GM18867 (cell line): ENCODE results near the gene DNAJB8.

ENCODE experiments used
- ATAC-seq: cut with Tn5 transposase; IDR thresholded peaks from one replicate; pipeline ENCODE4 v1.9.1; 2021; ENCODE audit warnings: mild to moderate bottlenecking, moderate library complexity; ENCODE audit not compliant: unreplicated experiment

DNAJB8 gene

DNA sequence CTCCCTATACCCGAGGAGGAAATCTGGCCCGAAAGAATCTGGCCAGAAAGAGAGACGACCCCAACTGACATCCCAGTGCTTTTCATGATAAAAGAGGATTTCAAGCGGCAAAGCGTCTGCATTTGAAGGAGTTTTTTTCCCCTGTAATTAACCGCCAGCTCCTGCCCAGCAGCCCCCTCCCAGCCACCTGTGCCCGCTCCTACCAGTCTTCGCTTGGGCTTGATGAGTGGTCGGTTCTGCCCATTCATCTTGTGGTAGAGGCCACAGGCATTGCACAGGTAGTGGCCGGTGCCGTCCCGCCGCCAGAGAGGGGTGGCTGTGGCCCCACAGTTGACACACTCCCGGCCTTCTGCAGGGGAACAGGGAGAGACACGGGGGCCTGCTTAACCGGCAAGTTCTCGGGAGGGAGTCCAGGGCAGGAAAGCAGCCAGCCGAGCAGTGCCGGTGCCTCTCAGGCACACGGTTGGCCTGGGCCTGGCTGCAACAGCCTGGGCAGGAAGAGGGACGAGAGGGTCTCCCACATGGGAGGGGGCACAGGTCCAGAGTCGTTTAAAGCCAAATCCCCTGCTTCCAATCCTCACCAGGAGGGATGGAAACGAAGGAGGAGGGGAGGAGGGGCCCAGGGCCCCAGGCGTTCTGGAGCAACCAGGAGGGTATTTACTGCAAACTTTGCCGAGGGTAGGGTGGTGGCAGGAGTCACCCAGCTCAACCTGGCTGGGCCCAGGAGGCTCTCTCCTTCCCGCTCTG lies 17.1 kb upstream of the DNAJB8 start:
- ATAC-seq = no peak

DNA sequence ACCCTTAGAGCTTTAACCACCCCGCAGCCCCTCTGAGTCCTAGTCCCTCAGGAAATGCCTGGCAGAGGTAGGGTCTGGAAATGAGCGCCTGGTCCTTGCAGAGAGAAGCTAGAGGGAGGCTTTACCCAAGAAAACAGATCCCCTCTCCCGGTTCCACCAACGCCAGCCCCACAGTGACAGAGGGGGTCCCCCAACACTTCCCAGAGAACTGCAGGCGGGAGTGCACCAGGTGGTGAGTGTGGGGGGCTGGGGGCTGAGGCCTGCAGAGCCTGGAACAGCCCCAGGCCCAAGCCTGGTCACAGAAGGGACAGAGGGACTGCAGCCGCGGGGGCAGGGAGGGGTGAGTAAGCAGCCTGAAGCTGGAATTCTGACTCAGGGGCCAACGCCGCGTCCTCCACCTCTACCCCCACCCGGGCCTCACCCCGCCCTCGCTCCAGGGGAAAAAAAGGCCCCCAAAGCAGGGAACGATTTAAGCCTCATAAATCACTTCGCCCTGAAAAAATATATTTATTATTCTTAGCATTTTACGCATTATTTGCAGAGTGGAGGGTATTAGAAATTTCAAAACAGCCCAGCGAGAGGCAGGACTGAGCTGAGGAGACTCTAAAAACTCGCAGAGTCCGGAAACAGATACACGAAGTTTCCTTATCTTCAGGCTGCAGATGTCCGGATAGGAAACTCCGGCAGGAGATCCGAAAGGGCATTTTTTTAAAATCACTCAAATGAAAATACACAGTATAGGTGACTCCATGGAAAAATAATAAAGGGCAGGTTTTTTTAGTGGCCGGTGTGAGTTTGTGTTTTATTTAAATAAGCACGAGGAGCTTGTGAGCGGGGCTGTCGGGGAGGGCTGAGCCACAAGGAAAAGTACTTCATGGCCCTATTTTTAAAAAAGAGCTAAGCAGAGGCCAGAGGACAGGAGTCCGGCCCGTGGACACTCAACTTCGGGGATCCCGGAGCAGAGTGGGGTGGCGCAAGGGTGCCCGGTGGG lies 16.3 kb upstream of the DNAJB8 start:
- no peak for ATAC-seq

- ATAC-seq = no peak
Observed at GRCh38 chr3:128482175-128482574, 15.5 kb upstream of the DNAJB8 start.

- ATAC-seq = no peak
Observed at GRCh38 chr3:128481438-128481942, 14.8 kb upstream of the DNAJB8 start.

- no peak for ATAC-seq
Observed at GRCh38 chr3:128480717-128481437, 14.2 kb upstream of the DNAJB8 start.

DNA sequence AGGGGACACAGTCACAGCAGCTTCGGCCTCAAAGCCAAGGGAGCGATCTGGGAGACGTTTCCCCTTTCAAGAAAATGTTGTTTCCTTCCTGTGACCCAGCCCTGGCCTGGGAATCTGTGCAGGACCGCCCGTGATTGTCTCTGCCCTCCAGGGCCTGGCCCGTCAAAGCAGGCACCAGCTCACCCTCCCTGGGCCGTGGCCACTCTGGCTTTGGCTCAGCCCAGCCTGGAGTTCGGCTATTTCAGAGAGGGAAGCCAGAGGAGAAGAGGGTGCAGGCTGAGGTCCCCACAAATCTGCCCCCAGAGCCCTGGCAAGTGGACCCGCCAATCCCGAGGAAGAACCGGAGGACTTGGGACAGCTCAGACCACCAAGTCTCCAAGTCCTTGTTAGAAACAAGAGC lies 13.6 kb upstream of the DNAJB8 start:
- ATAC-seq = no peak

DNA sequence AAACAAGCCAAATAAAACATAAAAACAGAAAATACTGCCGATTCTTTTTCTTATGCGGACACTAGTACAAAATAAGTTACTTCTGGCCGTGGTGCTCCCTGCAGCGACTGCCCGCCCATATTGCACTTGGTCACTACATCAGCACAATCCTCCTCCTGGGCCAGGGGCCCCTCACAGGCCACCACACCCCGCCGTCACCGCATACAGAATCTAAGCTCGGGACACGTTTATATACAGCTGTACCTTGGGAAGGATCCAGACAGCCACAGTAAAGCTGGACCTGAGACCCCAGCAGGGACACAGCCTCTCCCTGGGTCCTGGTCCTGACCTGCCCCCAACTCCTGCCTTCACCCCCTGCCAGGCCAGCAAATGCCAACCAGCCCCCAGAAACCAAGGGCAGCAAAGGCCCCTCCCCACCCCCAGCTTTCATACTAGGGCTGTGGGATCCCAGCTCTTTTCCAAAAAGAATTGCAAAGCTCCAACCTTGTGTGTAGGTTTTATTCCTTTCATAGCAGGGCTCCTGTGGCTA lies 12.9 kb upstream of the DNAJB8 start:
- ATAC-seq = no peak

- no peak for ATAC-seq
Observed at GRCh38 chr3:128478576-128479506, 12.2 kb upstream of the DNAJB8 start.

GRCh38 chr3:128476659-128477058 lies 10.0 kb upstream of the DNAJB8 start:
- no peak for ATAC-seq

- ATAC-seq = no peak
Observed at GRCh38 chr3:128475355-128475754, 8.7 kb upstream of the DNAJB8 start.

DNA sequence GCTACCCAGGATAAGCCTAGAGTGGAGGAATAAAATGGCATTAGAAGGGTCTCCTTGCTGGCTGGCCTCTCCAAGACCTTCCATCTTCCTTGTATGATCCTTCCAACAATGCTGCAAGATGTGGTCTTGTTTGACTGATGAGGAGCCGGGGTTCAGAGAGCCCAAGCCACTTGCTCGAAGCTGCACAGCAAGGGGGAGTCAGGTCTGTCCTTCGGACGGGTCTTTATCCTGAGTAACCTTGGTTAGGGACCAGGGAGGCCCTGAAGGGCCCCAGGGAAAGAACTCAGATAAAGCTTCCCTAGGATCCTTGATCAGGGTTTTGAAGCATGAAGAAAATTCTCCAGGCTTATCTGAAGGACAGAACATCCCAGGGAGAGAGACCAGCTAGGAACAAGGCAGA lies 7.0 kb upstream of the DNAJB8 start:
- no peak for ATAC-seq

- ATAC-seq = no peak
Observed at GRCh38 chr3:128473180-128473519, 6.5 kb upstream of the DNAJB8 start.

DNA sequence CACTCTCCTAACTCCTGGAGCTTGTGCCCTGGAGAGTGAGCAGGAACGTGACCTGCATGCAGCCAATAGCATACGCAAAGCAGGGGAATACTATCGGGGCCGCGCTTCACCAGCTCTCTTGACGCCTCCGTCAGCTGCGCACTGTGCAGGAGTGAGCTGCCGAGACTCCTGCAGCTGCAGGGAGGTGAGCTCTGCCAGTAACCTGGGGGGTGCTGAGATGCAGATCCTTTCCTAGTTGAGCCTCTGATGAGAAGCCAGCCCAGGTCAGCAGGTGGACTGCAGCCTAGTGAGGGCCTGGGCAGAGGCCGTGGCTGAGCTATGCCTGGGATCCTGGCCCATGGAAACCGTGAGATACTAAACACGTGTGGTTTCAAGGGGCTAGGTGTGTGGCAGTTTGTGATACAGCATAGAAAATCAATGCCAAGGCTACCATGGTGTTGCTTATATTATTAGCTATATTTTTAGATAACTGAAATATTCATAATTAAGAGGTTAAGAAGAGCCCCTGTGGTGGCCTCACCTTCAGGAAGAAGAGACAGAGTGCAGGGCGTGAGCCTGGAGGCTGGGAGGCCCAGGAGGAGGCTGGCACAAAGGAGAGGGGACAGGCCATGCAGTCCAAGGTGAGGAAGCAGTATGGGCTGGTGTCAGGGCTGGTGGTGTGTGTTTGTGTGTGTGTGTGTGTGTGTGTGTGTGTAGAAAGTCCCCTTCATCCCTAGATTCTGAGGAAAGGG lies 5.9 kb upstream of the DNAJB8 start:
- no peak for ATAC-seq

DNA sequence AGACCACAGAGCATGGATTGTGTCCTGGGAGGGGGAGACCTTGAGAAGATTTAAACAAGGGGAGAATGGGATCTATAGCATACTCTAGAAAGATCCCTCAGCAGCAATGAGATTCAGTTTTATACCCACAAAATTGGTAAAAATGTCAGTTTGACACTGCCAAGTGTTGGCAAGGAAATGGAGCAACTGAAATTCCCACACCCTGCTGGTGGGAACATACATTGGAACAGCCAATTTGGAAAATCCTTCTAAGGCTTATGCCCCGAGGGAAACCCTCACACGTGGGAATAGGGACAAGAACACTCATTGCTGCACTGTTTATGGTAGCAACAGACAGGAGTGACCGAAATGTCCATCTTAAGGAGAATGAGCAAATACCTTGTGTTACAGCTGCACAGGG lies 5.0 kb upstream of the DNAJB8 start:
- ATAC-seq = no peak

GRCh38 chr3:128471110-128471509 lies 4.4 kb upstream of the DNAJB8 start:
- no peak for ATAC-seq

DNA sequence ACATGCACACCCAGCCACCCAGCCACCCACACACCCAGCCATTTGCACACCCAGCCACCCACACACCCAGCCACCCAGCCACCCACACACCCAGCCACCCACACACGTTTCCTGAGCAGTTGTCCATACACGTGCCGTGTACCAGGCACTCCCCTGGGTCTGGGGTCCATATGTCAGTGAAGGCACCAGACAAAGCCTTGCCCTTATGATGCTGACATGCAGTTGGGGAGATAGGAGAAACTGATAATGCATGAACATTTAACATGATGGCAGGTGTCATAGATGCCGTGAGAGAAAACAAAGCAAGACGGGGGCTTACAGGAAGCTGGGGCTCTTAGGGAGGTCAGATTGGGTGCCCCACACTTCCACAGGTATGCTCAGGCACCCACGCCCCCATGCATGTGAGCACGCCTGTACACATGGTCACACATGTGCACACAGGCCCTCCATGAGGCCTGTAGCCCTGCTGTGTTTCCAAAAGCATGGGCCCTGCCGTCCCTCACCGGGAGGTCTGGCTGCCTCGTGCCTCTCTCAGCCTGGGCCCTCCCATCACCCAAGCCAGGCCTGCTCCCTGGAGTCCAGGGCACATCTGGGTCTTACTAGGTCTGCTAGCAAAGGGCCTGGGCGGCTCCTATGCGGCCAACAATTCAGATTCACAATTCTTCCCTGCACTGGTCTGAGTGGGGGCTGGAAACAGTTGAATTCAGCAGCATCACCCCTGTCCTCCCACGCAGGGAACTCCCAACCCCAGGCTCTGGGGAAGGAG lies 3.6 kb upstream of the DNAJB8 start:
- no peak for ATAC-seq

GRCh38 chr3:128469556-128469955 lies 2.9 kb upstream of the DNAJB8 start:
- ATAC-seq = no peak

DNA sequence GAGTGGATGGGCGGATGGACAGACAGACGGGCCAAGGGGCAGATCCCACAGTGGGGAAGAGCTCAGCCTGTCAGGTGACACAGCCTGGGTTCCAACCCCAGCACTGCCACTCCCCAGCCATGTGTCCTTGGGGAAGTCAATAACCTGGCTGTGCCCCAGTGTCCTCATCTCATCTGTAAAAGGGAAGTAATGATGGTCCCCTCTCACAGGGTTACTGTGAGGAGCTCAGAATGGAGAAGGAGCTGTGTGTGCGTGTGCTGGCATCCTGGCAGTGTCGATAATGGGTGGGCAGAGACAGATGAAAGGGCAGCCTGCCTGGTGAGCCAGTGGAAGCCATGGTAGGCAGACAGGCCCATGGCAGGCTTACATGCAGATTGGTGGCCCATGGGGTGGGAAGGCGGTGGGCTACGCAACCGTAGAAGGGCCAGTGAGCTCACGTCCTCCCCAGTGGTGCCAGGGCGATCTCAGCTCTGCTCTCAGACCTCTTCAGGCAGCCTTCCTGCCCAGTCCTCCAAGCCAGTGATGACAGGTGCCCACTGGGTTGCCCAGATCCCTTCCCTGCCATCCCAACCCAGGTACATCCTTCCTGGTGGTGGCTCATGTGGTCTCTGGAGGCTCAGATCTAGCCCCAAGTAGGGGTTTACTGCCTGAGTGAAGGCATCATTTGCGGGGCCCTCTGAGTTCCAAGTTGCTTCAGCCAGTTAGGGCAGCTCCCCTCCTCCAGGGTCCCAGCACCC lies 2.3 kb upstream of the DNAJB8 start:
- ATAC-seq = no peak
